Forelimb muscle (tissue), 1 donor: ENCODE results near the gene YPEL4. TPM values are rescaled to one million over a fixed set of nuclear protein-coding genes. Genes with fewer than 3 reads are reported as not detected.
A peak's percentile ranks its signal among the peaks of the same experiment; 100 is the strongest.
"Not testable (repeated sequence)": the region's sequence is repeated elsewhere in the genome, so short reads cannot be mapped to it uniquely, and the experiment has no call there.

Experiments
- DNase-seq: peaks from one replicate; pipeline ENCODE4 v3.0.0-alpha.2; 2013; ENCODE audit warnings: low read depth
- polyA plus RNA-seq: library from polyadenylated mRNA; unstranded; fragments of 120-200 nt; gene quantifications from one replicate; pipeline ENCODE4 v1.2.1, GENCODE V29; 2013; ENCODE audit not compliant: insufficient read length

YPEL4 gene
- 2.1 TPM for polyA plus RNA-seq

GRCh38 chr11:57649826-57650738 is at the start of gene YPEL4:
YPEL4 (minus strand) TSS chr11:57649912; CDS start chr11:57647107, 2,805 bp downstream.
- DNase-seq, result no peak

- DNase-seq, result no peak
Observed at GRCh38 chr11:57698843-57699365, 49.2 kb upstream of the YPEL4 start.

GRCh38 chr11:57690474-57690873 is 40.8 kb upstream of the YPEL4 start:
- not testable (repeated sequence) for DNase-seq

GRCh38 chr11:57681168-57681567 is 31.5 kb upstream of the YPEL4 start:
- DNase-seq, result no peak

- DNase-seq, result no peak
Observed at GRCh38 chr11:57680552-57680874, 30.8 kb upstream of the YPEL4 start.

GRCh38 chr11:57679396-57679795 is 29.7 kb upstream of the YPEL4 start:
- no peak for DNase-seq

- no peak for DNase-seq
Observed at GRCh38 chr11:57675176-57675941, 25.6 kb upstream of the YPEL4 start.

- no peak for DNase-seq
Observed at GRCh38 chr11:57674251-57674650, 24.5 kb upstream of the YPEL4 start.

- DNase-seq, result no peak
Observed at GRCh38 chr11:57668434-57668782, 18.7 kb upstream of the YPEL4 start.

- DNase-seq, result peak; percentile 96
Observed at GRCh38 chr11:57667736-57668433, 18.2 kb upstream of the YPEL4 start, which contains the start of gene ZDHHC5. ZDHHC5 (plus strand) TSS chr11:57668114; CDS start chr11:57673091, 4,977 bp downstream.

- peak; percentile 98 for DNase-seq
Observed at GRCh38 chr11:57667117-57667735, 17.5 kb upstream of the YPEL4 start.

GRCh38 chr11:57663975-57664374 is 14.3 kb upstream of the YPEL4 start:
- DNase-seq, result no peak

GRCh38 chr11:57662893-57663292 is 13.2 kb upstream of the YPEL4 start:
- no peak for DNase-seq

GRCh38 chr11:57659669-57660068 is 10.0 kb upstream of the YPEL4 start:
- DNase-seq, result no peak

- DNase-seq, result no peak
Observed at GRCh38 chr11:57658023-57658361, 8.3 kb upstream of the YPEL4 start.

GRCh38 chr11:57657194-57658022 is 7.7 kb upstream of the YPEL4 start, which contains the start of gene CLP1:
CLP1 (plus strand) TSS chr11:57657762; CDS start chr11:57659477, 1,715 bp downstream.
- peak; percentile 99 for DNase-seq

GRCh38 chr11:57656885-57657193 is 7.1 kb upstream of the YPEL4 start:
- no peak for DNase-seq

GRCh38 chr11:57653163-57653562 is 3.5 kb upstream of the YPEL4 start:
- no peak for DNase-seq

- DNase-seq, result no peak
Observed at GRCh38 chr11:57652662-57653061, 3.0 kb upstream of the YPEL4 start.

- not testable (repeated sequence) for DNase-seq
Observed at GRCh38 chr11:57652230-57652629, 2.5 kb upstream of the YPEL4 start.

- DNase-seq, result no peak
Observed at GRCh38 chr11:57651408-57651807, 1.7 kb upstream of the YPEL4 start.
